LNCaP clone FGC (cell line): Measurements from ENCODE around the gene ADK.
"Not testable (repeated sequence)": the region's sequence is repeated elsewhere in the genome, so short reads cannot be mapped to it uniquely, and the experiment has no call there.

ENCODE experiments used
- DNase-seq: peaks from one replicate; pipeline ENCODE4 v3.0.0-alpha.2; 2011; ENCODE audit warnings: low read depth
- H3K4me3 ChIP-seq: 2 replicates; pipeline ENCODE4 v1.5.1; 2011; ENCODE audit warnings: mild to moderate bottlenecking, low read depth, low read length, control low read depth
- CTCF ChIP-seq: IDR thresholded peaks from 2 replicates; pipeline ENCODE4 v1.5.1; 2012; ENCODE audit warnings: mild to moderate bottlenecking; ENCODE audit not compliant: control insufficient read depth, insufficient read depth; ENCODE audit errors: extremely low read depth

Gene ADK

GRCh38 chr10:74575191-74575720 is 424.2 kb downstream of the ADK start:
- no peak overlapping the region for H3K4me3 ChIP-seq
- no peak for DNase-seq
- no peak for TF ChIP-seq CTCF

DNA sequence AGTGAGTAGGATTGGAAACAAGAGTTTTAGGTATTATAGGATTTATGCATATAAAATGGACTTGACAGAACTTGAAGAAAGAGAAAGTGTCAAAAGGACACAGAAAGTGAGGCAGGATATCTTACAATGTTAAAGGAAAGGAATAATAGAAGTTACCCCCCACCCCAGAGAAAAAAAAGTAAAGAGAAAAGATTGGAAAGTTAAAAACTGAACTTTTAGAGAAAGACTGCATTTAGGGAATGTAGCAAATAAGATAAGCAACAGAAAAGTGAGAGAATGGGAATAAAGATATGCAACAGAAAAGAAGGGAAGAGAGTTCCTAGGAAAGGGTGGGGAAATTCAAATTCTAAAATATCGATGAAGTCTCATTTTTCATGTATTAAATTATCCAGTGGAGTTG is 424.9 kb downstream of the ADK start:
- no peak overlapping the region for H3K4me3 ChIP-seq
- no peak for DNase-seq
- no peak for TF ChIP-seq CTCF

GRCh38 chr10:74576586-74576985 is 425.6 kb downstream of the ADK start:
- no peak for DNase-seq
- H3K4me3 ChIP-seq: no peak overlapping the region
- TF ChIP-seq CTCF: no peak

- not testable (repeated sequence) for DNase-seq, H3K4me3 ChIP-seq
Observed at GRCh38 chr10:74580438-74580837, 429.4 kb downstream of the ADK start.

- no peak overlapping the region for H3K4me3 ChIP-seq
- DNase-seq: no peak
- TF ChIP-seq CTCF: no peak
Observed at GRCh38 chr10:74582566-74582965, 431.5 kb downstream of the ADK start.

GRCh38 chr10:74585231-74586087 is 434.4 kb downstream of the ADK start:
- DNase-seq: no peak
- no peak overlapping the region for H3K4me3 ChIP-seq
- TF ChIP-seq CTCF: no peak

GRCh38 chr10:74586088-74586585 is 435.1 kb downstream of the ADK start:
- H3K4me3 ChIP-seq: no peak overlapping the region
- peak; percentile 38 for DNase-seq
- no peak for TF ChIP-seq CTCF
